Heart left ventricle (tissue), 16 donors: ENCODE data around the gene MACC1. TPM values are rescaled to one million over a fixed set of nuclear protein-coding genes. Genes with fewer than 3 reads are reported as not detected.

Source experiments
- ATAC-seq, 4 donors: fragments of 200-7000 bp; cut with Tn5 transposase; one replicate each; pipeline ENCODE4 v1.9.1; 2020 to 2022; ENCODE audit warnings: moderate library complexity in 4 of 4, mild to moderate bottlenecking in 3 of 4, moderate number of reproducible peaks in 1 of 4
- DNase-seq, 5 donors: peaks; one replicate each; pipeline ENCODE4 v3.0.0-alpha.2; 2020
- H3K27ac ChIP-seq, 12 donors: fragments of 200-600 bp; sonication (generic) in 4 of 12; one replicate each; pipeline versions ENCODE4 v1.5.0 to v1.8.0; 2016 to 2022; ENCODE audit warnings: mild to moderate bottlenecking in 2 of 12
- H3K27me3 ChIP-seq, 9 donors: fragments of 200-600 bp; sonication (generic) in 2 of 9; one replicate each; pipeline versions ENCODE4 v1.5.1 to v1.8.0; 2016 to 2022; ENCODE audit warnings: mild to moderate bottlenecking in 3 of 9
- H3K36me3 ChIP-seq, 9 donors: fragments of 200-600 bp; sonication (generic) in 2 of 9; one replicate each; pipeline versions ENCODE4 v1.5.0 to v1.8.0; 2018 to 2022; ENCODE audit warnings: mild to moderate bottlenecking in 2 of 9
- H3K4me1 ChIP-seq, 12 donors: fragments of 200-600 bp; sonication (generic) in 4 of 12; one replicate each; pipeline versions ENCODE4 v1.5.0 to v1.8.0; 2016 to 2022; ENCODE audit warnings: mild to moderate bottlenecking in 3 of 12
- H3K4me3 ChIP-seq, 12 donors: fragments of 200-600 bp; sonication (generic) in 4 of 12; one replicate each; pipeline versions ENCODE4 v1.5.0 to v1.8.0; 2017 to 2022; ENCODE audit warnings: mild to moderate bottlenecking in 9 of 12, moderate library complexity in 4 of 12
- H3K9me3 ChIP-seq, 12 donors: fragments of 200-600 bp; sonication (generic) in 4 of 12; one replicate each; pipeline versions ENCODE4 v1.5.0 to v1.8.0; 2016 to 2022; ENCODE audit warnings: mild to moderate bottlenecking in 1 of 12
- CTCF ChIP-seq, 12 donors: fragments of 200-600 bp; sonication (generic) in 4 of 12; IDR thresholded peaks; one replicate each; pipeline versions ENCODE4 v1.5.0 to v1.8.0; 2018 to 2022; ENCODE audit warnings: antibody characterized with exemption in 12 of 12, mild to moderate bottlenecking in 5 of 12
- POLR2A ChIP-seq, 2 donors: fragments of 450-650 bp; IDR thresholded peaks; one replicate each; pipeline ENCODE4 v1.6.1; 2017; ENCODE audit warnings: antibody characterized with exemption in 2 of 2, mild to moderate bottlenecking in 2 of 2, moderate library complexity in 2 of 2
- WGBS, 4 donors: extraction: QIAGEN DNeasy Blood & Tissue Kit in 2 of 4; methylation state at CpG; one replicate each; pipeline versions ENCODE4 v1.1.5 to v1.1.7; 2013 to 2018; 5-methylcytosine and 5-hydroxymethylcytosine counted together
- intact Hi-C, 10 donors: fragments of 100-400 bp; cut with DNase I; formaldehyde crosslinking; loops; one replicate each; pipeline versions ENCODE4 v1.11.1 to v1.14.2; 2022
- polyA plus RNA-seq, 2 donors: library from polyadenylated mRNA; stranded (reverse); fragments of 200-250 nt; gene quantifications; one replicate each; pipeline ENCODE4 v1.2.3, GENCODE V29; 2013
- total RNA-seq, 9 donors: library from RNA; depleted of rRNA in 2 of 9; stranded (reverse); fragments of >200 nt in 2 of 9; fragmentation: NEBNext Ultra II Directional in 3 of 9; extraction: Animal tissue kit (Norgen Biotek cat#: 25700) in 3 of 9; gene quantifications; one replicate each; pipeline versions ENCODE4 v1.1.0 to v1.2.4, GENCODE V29; 2016 to 2023
- donor health status: ischemic (EF 13 %, LVEDD 7.1; RV severe dilation, severe dysfunction).
- donor health status: healthy with polysubstance abuse.
- donor health status: DM: no; HTN: yes; CAD: no.
- donor health status: DM: no; HTN: no; CAD: no.
- donor health status: ischemic (EF 25% LVEDD 6.9; RV normal size, moderate dysfunction).
- donor health status: ischemic (EF 25% LVEDD 5.7; RV mildly dilated, moderate dysfunction).
- donor health status: healthy.
- donor health status: DM: yes; HTN: yes; CAD: no.
- donor health status: ischemic (EF 35%, LVEDD 5.7; RV mildly dilated, moderate dysfunction).
- donor health status: nonischemic (EF 11% LVEDD 7.7; RV severe dilation, severe dysfunction).
- donor health status: DM: yes; HTN: yes; CAD: no.
- donor health status: PGD.
- donor health status: ischemic (EF 29% LVEDD 5.4; RV normal size, mild dysfunction).
- donor health status: nonischemic (EF 23%, LVEDD 6.1; RV moderate dilation, normal function).

Gene MACC1
- total and polyA plus RNA-seq, 11 donors, result under 0.01 to 1.3 (median 0.12) TPM; not detected in 4

GRCh38 chr7:20233362-20233761 is 16.2 kb upstream of the MACC1 start:
- WGBS, 4 donors, result 90 to 93% (median 92%) methylated on average over 4 of the region's 4 CpGs
- Histone ChIP-seq H3K4me1 (peaks cover 0 to 10% (median 0%) of the 10 kb centered on the region in 12 donors), H3K27ac (no peak overlapping the region), H3K27me3 (no peaks in the 10 kb centered on the region), H3K9me3 (no peaks in the 10 kb centered on the region), H3K36me3 (no peaks in the 10 kb centered on the region), H3K4me3 (no peak overlapping the region)
- DNase-seq (no peak), ATAC-seq (no peak)
- TF ChIP-seq CTCF (IDR thresholded peaks at IDR 0.05) (no peak), POLR2A (IDR thresholded peaks at IDR 0.05) (no peak)
- intact Hi-C loops, result no loop called here

- H3K9me3 ChIP-seq, result no peaks in the 10 kb centered on the region
- ATAC-seq, result no peak
- no peak overlapping the region for H3K27ac ChIP-seq
- WGBS, 4 donors, result 95 to 100% (median 98%) methylated on average over 1 of the region's 1 CpG
- no peaks in the 10 kb centered on the region for H3K27me3 ChIP-seq
- intact Hi-C loops, result no loop called here
- TF ChIP-seq CTCF (IDR thresholded peaks at IDR 0.05) (no peak), POLR2A (IDR thresholded peaks at IDR 0.05) (no peak)
- no peak overlapping the region for H3K4me3 ChIP-seq
- no peaks in the 10 kb centered on the region for H3K36me3 ChIP-seq
- peaks cover 0 to 10% (median 0%) of the 10 kb centered on the region in 12 donors for H3K4me1 ChIP-seq
- DNase-seq, result no peak
Measured at GRCh38 chr7:20232848-20233247, 15.7 kb upstream of the MACC1 start.

- H3K9me3 ChIP-seq, result no peaks in the 10 kb centered on the region
- TF ChIP-seq POLR2A (IDR thresholded peaks at IDR 0.05) (no peak), CTCF (IDR thresholded peaks at IDR 0.05) (no peak)
- DNase-seq, result no peak
- ATAC-seq, result peak in 3 of 4 donors; percentile 80 to 94 (median 84)
- peak overlapping the region in 1 of 12 donors; percentile 17 for H3K27ac ChIP-seq
- intact Hi-C loops, result no loop called here
- 44 to 54% (median 49%) methylated on average over 7 of the region's 7 CpGs for WGBS, 4 donors
- peaks cover 0 to 10% (median 0%) of the 10 kb centered on the region in 12 donors for H3K4me1 ChIP-seq
- no peaks in the 10 kb centered on the region for H3K36me3 ChIP-seq
- H3K4me3 ChIP-seq, result no peak overlapping the region
- no peaks in the 10 kb centered on the region for H3K27me3 ChIP-seq
Measured at GRCh38 chr7:20229646-20230500, 12.7 kb upstream of the MACC1 start.

GRCh38 chr7:20229081-20229480 is 11.9 kb upstream of the MACC1 start:
- Histone ChIP-seq H3K36me3 (no peaks in the 10 kb centered on the region), H3K4me1 (peaks cover 0 to 14% (median 0%) of the 10 kb centered on the region in 12 donors), H3K27ac (no peak overlapping the region), H3K27me3 (no peaks in the 10 kb centered on the region), H3K4me3 (no peak overlapping the region), H3K9me3 (no peaks in the 10 kb centered on the region)
- no peak for TF ChIP-seq POLR2A (IDR thresholded peaks at IDR 0.05)
- TF ChIP-seq CTCF (IDR thresholded peaks at IDR 0.05), result no peak
- 81 to 87% (median 85%) methylated on average over 3 of the region's 3 CpGs for WGBS, 4 donors
- DNase-seq (no peak), ATAC-seq (no peak)
- intact Hi-C loops, result no loop called here
